Activated CD4-positive, alpha-beta T cell treated with anti-CD3 and anti-CD28 coated beads, Interleukin-2, amount 50 U/mL, for 24 hours (primary cell): ENCODE results near the gene HIP1R.
"Not testable (repeated sequence)": the region's sequence is repeated elsewhere in the genome, so short reads cannot be mapped to it uniquely, and the experiment has no call there.

Experiments
- DNase-seq, 2 donors: peaks; one replicate each; pipeline ENCODE4 v3.0.0-alpha.2; 2020; ENCODE audit warnings: low read depth in 1 of 2, low spot score in 1 of 2

HIP1R gene

GRCh38 chr12:122871851-122872780 lies 36.9 kb downstream of the HIP1R start:
- peak in 1 of 2 donors; percentile 52 for DNase-seq

- DNase-seq = no peak
These were observed 37.6 kb downstream of the HIP1R start for GRCh38 chr12:122872815-122873361.

GRCh38 chr12:122873540-122873939 lies 38.3 kb downstream of the HIP1R start:
- DNase-seq = no peak

- DNase-seq = no peak
These were observed 38.8 kb downstream of the HIP1R start for GRCh38 chr12:122874081-122874480.

GRCh38 chr12:122875590-122876220 lies 40.4 kb downstream of the HIP1R start:
- DNase-seq = no peak

GRCh38 chr12:122876281-122876680 lies 41.0 kb downstream of the HIP1R start:
- not testable (repeated sequence) for DNase-seq

- DNase-seq = no peak
These were observed 41.5 kb downstream of the HIP1R start for GRCh38 chr12:122876731-122877130.

- no peak for DNase-seq
These were observed 43.7 kb downstream of the HIP1R start for GRCh38 chr12:122878780-122879612.

- no peak for DNase-seq
These were observed 45.0 kb downstream of the HIP1R start for GRCh38 chr12:122880155-122880667.

- DNase-seq = no peak
These were observed 45.4 kb downstream of the HIP1R start for GRCh38 chr12:122880668-122881067.

- DNase-seq = no peak
These were observed 47.8 kb downstream of the HIP1R start for GRCh38 chr12:122882908-122883558.

GRCh38 chr12:122884091-122884826 lies 49.0 kb downstream of the HIP1R start:
- DNase-seq = no peak

- DNase-seq = no peak
These were observed 49.6 kb downstream of the HIP1R start for GRCh38 chr12:122884860-122885259.

- DNase-seq = no peak
These were observed 50.9 kb downstream of the HIP1R start for GRCh38 chr12:122886161-122886560.

GRCh38 chr12:122886851-122887818 lies 51.9 kb downstream of the HIP1R start:
- no peak for DNase-seq

GRCh38 chr12:122887819-122888212 lies 52.6 kb downstream of the HIP1R start:
- DNase-seq = no peak

- no peak for DNase-seq
These were observed 53.0 kb downstream of the HIP1R start for GRCh38 chr12:122888232-122888752.

- DNase-seq = no peak
These were observed 54.7 kb downstream of the HIP1R start for GRCh38 chr12:122889761-122890520.
